GM13977 (cell line): ENCODE results near the gene THY1.
"Not testable (repeated sequence)": the region's sequence is repeated elsewhere in the genome, so short reads cannot be mapped to it uniquely, and the experiment has no call there.

Experiments
- DNase-seq: peaks from one replicate; pipeline ENCODE4 v3.0.0; 2012; ENCODE audit warnings: low spot score
- CTCF ChIP-seq: IDR thresholded peaks from 2 replicates; pipeline ENCODE4 v1.5.1; 2012; ENCODE audit warnings: mild to moderate bottlenecking, control low read depth; ENCODE audit not compliant: insufficient read depth; ENCODE audit errors: extremely low read depth, missing control alignments
- in situ Hi-C: fragments of 300-500 bp; cut with MboI; formaldehyde crosslinking; loops from one replicate; pipeline ENCODE4 v1.12.0; 2022; ENCODE audit warnings: low sequenced_read_pairs, low pct_unique_long_range_greater_than_20kb, mixed read lengths, inconsistent platforms; ENCODE audit not compliant: unreplicated experiment

Gene THY1

GRCh38 chr11:119445850-119446249 is 22.9 kb upstream of the THY1 start:
- TF ChIP-seq CTCF = no peak
- no peak for DNase-seq
- in situ Hi-C loops = no loop called here

- no peak for DNase-seq
- in situ Hi-C loops = no loop called here
- TF ChIP-seq CTCF = no peak
Observed at GRCh38 chr11:119445379-119445778, 22.4 kb upstream of the THY1 start.

GRCh38 chr11:119441898-119442243 is 18.9 kb upstream of the THY1 start:
- no peak for DNase-seq
- TF ChIP-seq CTCF = no peak
- in situ Hi-C loops = no loop called here

GRCh38 chr11:119438599-119438998 is 15.6 kb upstream of the THY1 start:
- DNase-seq = no peak
- TF ChIP-seq CTCF = no peak
- in situ Hi-C loops = no loop called here

- DNase-seq, in situ Hi-C loops: not testable (repeated sequence)
Observed at GRCh38 chr11:119437521-119437920, 14.5 kb upstream of the THY1 start.

- TF ChIP-seq CTCF = no peak
- DNase-seq = no peak
- in situ Hi-C loops = no loop called here
Observed at GRCh38 chr11:119436711-119437110, 13.7 kb upstream of the THY1 start.

- DNase-seq = no peak
- no peak for TF ChIP-seq CTCF
- in situ Hi-C loops = no loop called here
Observed at GRCh38 chr11:119436093-119436492, 13.1 kb upstream of the THY1 start.
